ENCODE results near the gene DMXL2.
"Not testable (repeated sequence)": the region's sequence is repeated elsewhere in the genome, so short reads cannot be mapped to it uniquely, and the experiment has no call there.

Gene DMXL2

GRCh38 chr15:51621155-51621765 lies 1.3 kb downstream of the DMXL2 start:
- no peak for DNase-seq

GRCh38 chr15:51620641-51621040 lies 1.9 kb downstream of the DMXL2 start:
- no peak for DNase-seq

GRCh38 chr15:51620122-51620521 lies 2.4 kb downstream of the DMXL2 start:
- no peak for DNase-seq

GRCh38 chr15:51619331-51620035 lies 3.1 kb downstream of the DMXL2 start:
- no peak for DNase-seq

GRCh38 chr15:51617886-51618285 lies 4.7 kb downstream of the DMXL2 start:
- DNase-seq, result no peak

- DNase-seq, result no peak
Observed at GRCh38 chr15:51613951-51614350, 8.6 kb downstream of the DMXL2 start.

GRCh38 chr15:51612669-51613068 lies 9.9 kb downstream of the DMXL2 start:
- not testable (repeated sequence) for DNase-seq

GRCh38 chr15:51603462-51603948 lies 19.1 kb downstream of the DMXL2 start:
- not testable (repeated sequence) for DNase-seq

- no peak for DNase-seq
Observed at GRCh38 chr15:51603002-51603401, 19.6 kb downstream of the DMXL2 start.

GRCh38 chr15:51602484-51602883 lies 20.1 kb downstream of the DMXL2 start:
- DNase-seq, result no peak

- no peak for DNase-seq
Observed at GRCh38 chr15:51601801-51602200, 20.8 kb downstream of the DMXL2 start.

- DNase-seq, result no peak
Observed at GRCh38 chr15:51600114-51600513, 22.5 kb downstream of the DMXL2 start.

- no peak for DNase-seq
Observed at GRCh38 chr15:51589881-51590568, 32.5 kb downstream of the DMXL2 start.

GRCh38 chr15:51588966-51589365 lies 33.6 kb downstream of the DMXL2 start:
- DNase-seq, result no peak

- DNase-seq, result no peak
Observed at GRCh38 chr15:51585986-51586385, 36.6 kb downstream of the DMXL2 start.

GRCh38 chr15:51580982-51581381 lies 41.6 kb downstream of the DMXL2 start:
- no peak for DNase-seq

GRCh38 chr15:51580385-51580784 lies 42.2 kb downstream of the DMXL2 start:
- no peak for DNase-seq

GRCh38 chr15:51579012-51579411 lies 43.6 kb downstream of the DMXL2 start:
- DNase-seq, result no peak

GRCh38 chr15:51577636-51578304 lies 44.8 kb downstream of the DMXL2 start:
- DNase-seq, result no peak

- no peak for DNase-seq
Observed at GRCh38 chr15:51576911-51577500, 45.6 kb downstream of the DMXL2 start.

- no peak for DNase-seq
Observed at GRCh38 chr15:51576286-51576850, 46.2 kb downstream of the DMXL2 start.

- DNase-seq, result no peak
Observed at GRCh38 chr15:51575775-51576174, 46.8 kb downstream of the DMXL2 start.

GRCh38 chr15:51573352-51573751 lies 49.2 kb downstream of the DMXL2 start:
- DNase-seq, result not testable (repeated sequence)

Data from stimulated activated CD4-positive, alpha-beta T cell treated with anti-CD3 and anti-CD28 coated beads, Interleukin-4, amount 100 ng/mL, for 1 hour (primary cell).